Measurements from ENCODE around the gene MMAB. TPM values are rescaled to one million over a fixed set of nuclear protein-coding genes. Genes with fewer than 3 reads are reported as not detected.

The MMAB gene
- total and polyA plus RNA-seq, 2 donors (not counting 3 experiments of a cell fraction or from before 2014, with no cell fraction given): 39.1 to 46.0 TPM

- Histone ChIP-seq H4K20me1 (replicated peaks; ENCODE audit: control insufficient read depth, extremely low read depth, insufficient read depth, low read length) (no peaks in the 10 kb centered on the region), H3K4me2 (ENCODE audit: insufficient read depth, low read length) (no peak overlapping the region), H3K9me3 (replicated peaks; ENCODE audit: control insufficient read depth, insufficient read depth, low read length) (no peaks in the 10 kb centered on the region), H3K27ac (ENCODE audit: insufficient read depth, low read depth, low read length) (no peak overlapping the region), H3K9ac (replicated peaks; ENCODE audit: extremely low read depth, insufficient read depth, low read length) (no peak overlapping the region), H3K27me3 (ENCODE audit: control insufficient read depth in 2 of 2, insufficient read depth in 2 of 2, low read length in 2 of 2) (peaks cover 0 to 5% of the 10 kb centered on the region in 2 experiments), H3K4me3 (replicated peaks in 1 of 3; ENCODE audit: insufficient read depth in 1 of 3, low read depth in 1 of 3, low read length in 3 of 3) (no peak overlapping the region), H3K79me2 (ENCODE audit: control insufficient read depth, insufficient read depth, low read length) (no peaks in the 10 kb centered on the region), H3K4me1 (ENCODE audit: control insufficient read depth, extremely low read depth, insufficient read depth, low read length) (no peaks in the 10 kb centered on the region), H3K9me1 (replicated peaks; ENCODE audit: control insufficient read depth, extremely low read depth, insufficient read depth, low read length) (no peaks in the 10 kb centered on the region), H3K36me3 (ENCODE audit: control insufficient read depth in 2 of 2, extremely low read depth in 1 of 2, insufficient read depth in 2 of 2, low read length in 2 of 2) (no peaks in the 10 kb centered on the region), H2AFZ (ENCODE audit: low read depth, low read length) (no peak overlapping the region)
- ChIA-PET CTCF (interaction anchor here (2.1 kb wide), 1 partner anchor 24 kb away, joined by 5 read pairs; no protein-coding TSS in a partner anchor), POLR2A (no interaction called here)
- FAIRE-seq: no peak
- no peak for DNase-seq (ENCODE audit: low read depth, low spot score)
- dilution Hi-C loops (cut with MboI; ENCODE audit: extremely low pct_ligation_motif_present, low sequenced_read_pairs) (no loop called here), intact Hi-C loops (cut with micrococcal nuclease) (no loop called here)
- TF ChIP-seq EZH2 (IDR thresholded peaks at IDR 0.05; ENCODE audit: borderline replicate concordance, low read depth, low read length, severe bottlenecking) (no peak), POLR2AphosphoS5 (IDR thresholded peaks at IDR 0.05; ENCODE audit: insufficient read depth, low read depth, low read length) (no peak), POLR2A (IDR thresholded peaks at IDR 0.05; ENCODE audit: low read depth, low read length) (no peak), JUN (IDR thresholded peaks at IDR 0.05; ENCODE audit: borderline replicate concordance, insufficient read depth, insufficient read length, low read depth) (no peak), GATA2 (IDR thresholded peaks at IDR 0.05; ENCODE audit: insufficient read depth, insufficient read length, low read depth, low read length) (no peak), CTCF (IDR thresholded peaks at IDR 0.05; ENCODE audit: extremely low read depth in 1 of 2, insufficient read depth in 1 of 2, low read depth in 1 of 2, low read length in 2 of 2) (no peak), MAX (IDR thresholded peaks at IDR 0.05; ENCODE audit: insufficient read depth, insufficient read length) (no peak), FOS (IDR thresholded peaks at IDR 0.05; ENCODE audit: borderline replicate concordance, insufficient read depth, low read length) (no peak), MYC (IDR thresholded peaks at IDR 0.05; ENCODE audit: low read depth, low read length) (no peak)
- no TSS peak for BruUV-seq (replicated peaks)
Observed at GRCh38 chr12:109621211-109621694, 47.9 kb upstream of the MMAB start.

All from endothelial cell of umbilical vein (primary cell).